CD4-positive, alpha-beta memory T cell (primary cell): ENCODE measurements around the gene MAD1L1. TPM values are rescaled to one million over a fixed set of nuclear protein-coding genes. Genes with fewer than 3 reads are reported as not detected.

ENCODE experiments used
- CTCF ChIA-PET: fragments of 350-600 bp; sonication (Branson Sonifier 250); formaldehyde crosslinking; loops from one replicate; lab custom pipeline; 2021; ENCODE audit warnings: inconsistent platforms; ENCODE audit not compliant: partially characterized antibody; lab: Charles Lee
- POLR2A ChIA-PET: fragments of 350-600 bp; sonication (Branson Sonifier 250); formaldehyde crosslinking; loops from one replicate; lab custom pipeline; 2021; ENCODE audit not compliant: partially characterized antibody; lab: Charles Lee
- DNase-seq, 5 donors: peaks; one replicate each; pipeline versions ENCODE4 v3.0.0 to v3.0.0-alpha.2; 2020 to 2022; ENCODE audit warnings: mixed read lengths in 1 of 5
- H3K27ac ChIP-seq: one replicate; pipeline ENCODE4 v1.7.0; 2013; ENCODE audit warnings: low read depth, low read length
- H3K27me3 ChIP-seq: 2 replicates; pipeline ENCODE4 v1.7.0; 2013; ENCODE audit warnings: mild to moderate bottlenecking, low read length, moderate library complexity; ENCODE audit not compliant: insufficient read depth
- H3K36me3 ChIP-seq: 2 replicates; pipeline ENCODE4 v1.7.0; 2013; ENCODE audit warnings: mild to moderate bottlenecking, low read length, moderate library complexity; ENCODE audit not compliant: insufficient read depth
- H3K4me1 ChIP-seq: 2 replicates; pipeline ENCODE4 v1.7.0; 2013; ENCODE audit warnings: mild to moderate bottlenecking, low read length, moderate library complexity; ENCODE audit not compliant: insufficient read depth
- H3K4me3 ChIP-seq, 2 donors: one replicate each; pipeline ENCODE4 v1.7.0; 2013; ENCODE audit warnings: low read length in 2 of 2, mild to moderate bottlenecking in 1 of 2
- H3K9me3 ChIP-seq, 2 donors: one replicate each; pipeline ENCODE4 v1.7.0; 2013; ENCODE audit warnings: low read length in 2 of 2, control low read depth in 1 of 2; ENCODE audit not compliant: control insufficient read depth in 1 of 2
- H3K27ac Mint-ChIP-seq, 7 donors: one replicate each; pipeline ENCODE4 v1.8.0; 2020 to 2021; ENCODE audit warnings: mixed read lengths in 7 of 7, mild to moderate bottlenecking in 6 of 7, inconsistent platforms in 3 of 7, moderate library complexity in 3 of 7
- H3K27me3 Mint-ChIP-seq, 2 donors: one replicate each; pipeline ENCODE4 v1.8.0; 2020 to 2021; ENCODE audit warnings: mixed read lengths in 2 of 2
- H3K36me3 Mint-ChIP-seq, 2 donors: one replicate each; pipeline ENCODE4 v1.8.0; 2020 to 2021; ENCODE audit warnings: mixed read lengths in 2 of 2, inconsistent platforms in 1 of 2, mild to moderate bottlenecking in 1 of 2
- H3K4me1 Mint-ChIP-seq, 4 donors: one replicate each; pipeline ENCODE4 v1.8.0; 2020 to 2021; ENCODE audit warnings: mixed read lengths in 4 of 4, mild to moderate bottlenecking in 1 of 4
- H3K4me3 Mint-ChIP-seq, 8 donors: one replicate each; pipeline ENCODE4 v1.8.0; 2020 to 2021; ENCODE audit warnings: mixed read lengths in 8 of 8, mild to moderate bottlenecking in 7 of 8, moderate library complexity in 6 of 8, inconsistent platforms in 3 of 8
- H3K9me3 Mint-ChIP-seq, 8 donors: one replicate each; pipeline ENCODE4 v1.8.0; 2020 to 2021; ENCODE audit warnings: mixed read lengths in 8 of 8, mild to moderate bottlenecking in 5 of 8, inconsistent platforms in 3 of 8, moderate library complexity in 1 of 8
- intact Hi-C: fragments of 100-400 bp; cut with micrococcal nuclease; formaldehyde crosslinking; loops from one replicate; pipeline ENCODE4 v1.15.1; 2023
- polyA plus RNA-seq, 2 donors: library from polyadenylated mRNA; unstranded; fragments of 300-500 nt; fragmentation: Illumina TruSeq; gene quantifications; one replicate each; pipeline ENCODE4 v1.2.3, GENCODE V29; 2021
- total RNA-seq, 2 experiments: library from RNA; stranded (reverse); gene quantifications; one replicate each; pipeline ENCODE4 v1.2.3, GENCODE V29; 2021

Gene MAD1L1
- total and polyA plus RNA-seq, 4 experiments from 2014 or later = 89.9 to 132 (median 110) TPM

DNA sequence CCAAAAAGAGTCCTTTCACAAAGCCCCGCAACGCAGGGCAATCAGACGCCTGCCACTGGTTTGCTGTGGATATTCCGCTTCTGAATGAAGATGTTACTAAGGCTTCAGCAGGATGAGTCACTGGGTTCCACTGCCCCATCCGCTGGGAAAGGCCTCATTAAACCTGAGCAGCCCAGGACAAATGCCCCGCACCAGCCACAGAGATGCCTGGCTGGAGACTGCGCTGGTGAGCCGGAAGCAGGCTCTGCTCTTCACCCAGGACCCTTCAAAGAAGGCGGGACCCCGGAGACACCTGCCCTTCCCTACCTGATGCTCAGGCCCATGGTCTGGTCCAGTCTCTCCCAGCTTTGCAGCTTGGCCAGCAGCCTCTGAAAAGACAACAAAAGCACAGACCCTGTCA, 19.8 kb downstream of the MAD1L1 start:
- H3K27me3 Mint-ChIP-seq = no peaks in the 10 kb centered on the region
- H3K27ac ChIP-seq = no peak overlapping the region
- H3K9me3 ChIP-seq = no peaks in the 10 kb centered on the region
- no peaks in the 10 kb centered on the region for H3K9me3 Mint-ChIP-seq
- no peak for DNase-seq
- CTCF ChIA-PET = no interaction called here
- peaks cover 34% of the 10 kb centered on the region for H3K36me3 ChIP-seq
- H3K27me3 ChIP-seq = no peaks in the 10 kb centered on the region
- peaks cover 5 to 19% (median 11%) of the 10 kb centered on the region in 4 donors for H3K4me1 Mint-ChIP-seq
- H3K4me3 ChIP-seq = no peak overlapping the region
- intact Hi-C loops = no loop called here
- no peak overlapping the region for H3K4me3 Mint-ChIP-seq
- no peaks in the 10 kb centered on the region for H3K4me1 ChIP-seq
- peaks cover 46 to 63% of the 10 kb centered on the region in 2 donors for H3K36me3 Mint-ChIP-seq
- no peak overlapping the region for H3K27ac Mint-ChIP-seq
- POLR2A ChIA-PET = no interaction called here

DNA sequence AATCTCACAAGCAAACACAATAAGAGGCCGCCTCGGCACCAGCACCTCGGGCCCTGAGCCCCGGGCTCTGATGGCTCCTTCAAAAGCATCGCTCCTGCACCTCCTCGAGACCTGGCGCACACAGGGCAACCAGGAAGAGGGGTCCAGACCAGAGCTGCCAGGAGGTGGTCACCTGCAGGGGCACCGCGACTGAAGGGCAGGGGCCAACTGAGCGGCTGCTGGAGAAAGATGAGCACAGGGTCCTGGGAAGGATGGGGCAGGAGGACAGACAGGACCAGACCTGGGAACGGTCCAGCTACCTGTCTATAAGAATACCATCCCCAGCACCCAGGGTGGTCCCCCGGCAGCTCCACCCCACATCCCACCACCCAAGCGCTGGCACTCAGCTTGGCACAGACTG, 20.8 kb downstream of the MAD1L1 start:
- H3K27ac Mint-ChIP-seq = no peak overlapping the region
- H3K4me3 Mint-ChIP-seq = no peak overlapping the region
- CTCF ChIA-PET = no interaction called here
- peaks cover 28% of the 10 kb centered on the region for H3K36me3 ChIP-seq
- no peak overlapping the region for H3K27ac ChIP-seq
- peaks cover 46 to 62% of the 10 kb centered on the region in 2 donors for H3K36me3 Mint-ChIP-seq
- no peaks in the 10 kb centered on the region for H3K27me3 ChIP-seq
- no peaks in the 10 kb centered on the region for H3K9me3 ChIP-seq
- no peaks in the 10 kb centered on the region for H3K27me3 Mint-ChIP-seq
- no peaks in the 10 kb centered on the region for H3K9me3 Mint-ChIP-seq
- intact Hi-C loops = no loop called here
- H3K4me1 Mint-ChIP-seq = peaks cover 5 to 19% (median 11%) of the 10 kb centered on the region in 4 donors
- no peaks in the 10 kb centered on the region for H3K4me1 ChIP-seq
- no peak overlapping the region for H3K4me3 ChIP-seq
- POLR2A ChIA-PET = no interaction called here
- DNase-seq = no peak

DNA sequence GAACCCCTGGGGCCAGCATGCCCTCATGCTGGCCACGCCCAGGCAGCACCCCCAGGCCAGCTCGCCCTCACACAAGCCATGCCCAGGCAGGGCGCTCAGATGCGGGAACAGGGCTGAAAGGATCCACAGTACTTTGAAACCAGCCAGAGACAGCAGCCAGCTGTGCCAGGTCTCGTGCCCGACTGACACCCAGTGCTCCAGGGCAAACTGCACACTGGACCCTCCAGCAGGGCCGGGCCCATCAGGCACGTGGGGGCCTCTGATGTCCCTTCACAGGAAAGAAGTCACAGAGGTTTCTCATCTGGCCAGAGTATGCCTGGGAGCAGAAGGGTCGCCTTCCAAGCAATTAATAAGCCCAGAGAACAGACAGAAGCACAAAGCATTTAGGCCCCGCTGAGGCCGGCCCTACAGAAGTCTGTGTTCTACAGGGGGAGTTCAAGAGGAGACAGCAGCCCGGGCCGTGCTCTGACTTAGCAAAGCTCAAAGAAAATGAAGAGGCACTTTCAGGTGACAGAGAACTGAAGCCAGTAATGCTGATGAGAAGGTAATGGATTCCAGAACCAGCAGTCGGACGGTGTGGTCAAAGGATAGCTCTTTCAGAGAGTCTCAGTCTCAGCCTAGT, 21.4 kb downstream of the MAD1L1 start:
- no peaks in the 10 kb centered on the region for H3K27me3 Mint-ChIP-seq
- H3K9me3 Mint-ChIP-seq = no peaks in the 10 kb centered on the region
- Histone ChIP-seq H3K9me3 (no peaks in the 10 kb centered on the region), H3K36me3 (peaks cover 28% of the 10 kb centered on the region), H3K27me3 (no peaks in the 10 kb centered on the region), H3K4me1 (no peaks in the 10 kb centered on the region), H3K4me3 (no peak overlapping the region), H3K27ac (no peak overlapping the region)
- no peak overlapping the region for H3K27ac Mint-ChIP-seq
- no peak for DNase-seq
- H3K36me3 Mint-ChIP-seq = peaks cover 44 to 59% of the 10 kb centered on the region in 2 donors
- POLR2A ChIA-PET = no interaction called here
- no peak overlapping the region for H3K4me3 Mint-ChIP-seq
- H3K4me1 Mint-ChIP-seq = peaks cover 5 to 19% (median 11%) of the 10 kb centered on the region in 4 donors
- intact Hi-C loops = no loop called here
- CTCF ChIA-PET = no interaction called here

DNA sequence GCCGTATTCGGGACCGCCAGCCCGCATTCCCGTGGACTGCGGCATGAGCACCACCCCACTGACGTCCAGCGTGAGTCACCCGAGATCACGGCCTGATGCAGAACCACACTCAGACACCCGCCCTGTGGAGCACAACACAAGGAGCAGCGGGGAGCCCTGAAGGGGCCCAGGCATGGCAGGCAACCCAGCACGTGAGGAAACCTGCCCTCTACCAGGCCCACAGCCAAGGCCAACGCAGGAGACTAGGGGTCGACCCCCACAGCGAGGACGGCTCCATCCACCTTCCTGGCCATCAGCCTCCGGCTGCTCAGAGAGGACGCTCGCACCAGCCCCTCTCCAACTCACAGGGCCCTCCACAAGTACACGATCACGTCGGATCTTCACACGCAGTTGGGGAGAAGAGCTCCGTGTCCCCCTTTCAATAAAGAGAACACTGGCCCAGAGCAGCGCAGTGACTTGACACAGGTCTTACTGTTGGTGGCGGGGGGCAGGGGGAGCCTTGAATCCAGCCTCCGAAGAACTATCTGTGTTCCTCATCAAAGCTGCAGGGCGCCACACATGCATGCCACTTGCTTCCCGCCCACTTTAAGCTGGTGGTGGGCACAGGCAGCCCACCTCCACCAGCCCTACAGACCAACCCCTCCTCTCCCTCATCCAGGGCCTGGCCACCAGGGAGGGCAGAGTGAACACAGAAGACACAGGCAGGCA, 22.0 kb downstream of the MAD1L1 start:
- Mint-ChIP-seq H3K27me3 (no peaks in the 10 kb centered on the region), H3K4me3 (no peak overlapping the region), H3K36me3 (peaks cover 38 to 53% of the 10 kb centered on the region in 2 donors), H3K27ac (peak overlapping the region in 1 of 7 donors; percentile 41), H3K4me1 (peaks cover 5 to 17% (median 9%) of the 10 kb centered on the region in 4 donors), H3K9me3 (no peaks in the 10 kb centered on the region)
- Histone ChIP-seq H3K27me3 (no peaks in the 10 kb centered on the region), H3K27ac (no peak overlapping the region), H3K9me3 (no peaks in the 10 kb centered on the region), H3K4me1 (no peaks in the 10 kb centered on the region), H3K4me3 (no peak overlapping the region), H3K36me3 (peaks cover 22% of the 10 kb centered on the region)
- POLR2A ChIA-PET = no interaction called here
- DNase-seq = no peak
- CTCF ChIA-PET = no interaction called here
- intact Hi-C loops = no loop called here

DNA sequence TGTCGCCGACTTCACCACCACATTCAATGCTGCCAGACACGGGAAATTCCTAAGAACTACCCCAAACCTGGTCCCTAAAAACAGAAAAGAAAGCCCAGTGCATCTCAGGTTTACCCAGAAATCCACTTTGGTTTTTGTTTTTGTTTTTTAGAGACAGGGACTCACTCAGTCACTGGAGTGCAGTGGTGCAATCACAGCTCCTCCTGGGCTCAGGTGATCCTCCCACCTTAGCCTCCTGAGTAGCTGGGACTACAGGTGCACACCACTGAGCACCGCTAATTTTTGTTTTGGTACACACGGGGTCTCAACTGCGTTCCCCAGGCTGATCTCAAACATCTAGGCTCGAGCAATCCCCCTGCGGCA, 22.8 kb downstream of the MAD1L1 start:
- Histone ChIP-seq H3K36me3 (peaks cover 18% of the 10 kb centered on the region), H3K9me3 (no peaks in the 10 kb centered on the region), H3K27ac (no peak overlapping the region), H3K4me1 (no peaks in the 10 kb centered on the region), H3K27me3 (no peaks in the 10 kb centered on the region), H3K4me3 (no peak overlapping the region)
- H3K9me3 Mint-ChIP-seq = no peaks in the 10 kb centered on the region
- ChIA-PET CTCF (no interaction called here), POLR2A (no interaction called here)
- H3K4me1 Mint-ChIP-seq = peaks cover 5 to 12% (median 7%) of the 10 kb centered on the region in 4 donors
- no peak overlapping the region for H3K4me3 Mint-ChIP-seq
- peaks cover 38 to 46% of the 10 kb centered on the region in 2 donors for H3K36me3 Mint-ChIP-seq
- DNase-seq = no peak
- no peak overlapping the region for H3K27ac Mint-ChIP-seq
- no peaks in the 10 kb centered on the region for H3K27me3 Mint-ChIP-seq
- intact Hi-C loops = no loop called here

DNA sequence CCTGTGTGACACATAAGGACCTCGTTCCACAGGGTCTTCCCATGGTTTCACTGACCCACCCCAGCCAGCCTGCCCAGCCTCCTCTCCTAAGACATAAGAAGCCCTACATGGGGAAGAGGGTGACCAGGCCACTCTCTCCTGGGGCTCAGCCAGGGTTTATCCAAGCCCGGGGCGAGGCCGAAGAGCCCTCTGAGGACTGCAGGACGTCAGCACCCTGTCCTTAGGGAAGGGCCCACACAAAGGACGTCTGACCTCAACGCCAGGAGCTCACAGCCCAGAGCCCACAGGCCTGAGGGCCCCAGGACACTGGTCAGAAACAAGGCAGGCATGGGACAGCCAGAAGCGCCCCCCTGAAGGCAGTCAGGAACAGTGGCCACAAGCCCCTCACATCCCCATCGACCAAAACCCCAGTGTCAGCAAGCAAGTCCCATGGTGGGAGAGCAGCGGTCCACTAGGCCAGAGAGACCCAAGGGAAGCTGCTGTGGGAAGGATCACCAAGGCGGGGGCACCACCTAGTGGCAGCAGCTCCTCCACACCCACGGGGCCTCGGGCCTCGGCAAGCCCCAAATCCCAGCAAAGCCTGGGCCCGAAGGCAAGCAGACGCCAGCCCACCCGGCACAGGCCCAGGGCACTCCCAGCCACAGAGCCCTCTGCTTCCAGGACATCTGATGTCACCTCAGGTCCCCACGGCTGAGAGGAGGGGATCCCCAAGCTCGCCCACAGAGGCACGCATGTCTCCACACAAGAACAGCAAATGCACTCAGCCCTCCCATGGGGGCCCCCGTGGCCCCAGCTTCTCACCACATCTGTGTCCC, 23.4 kb downstream of the MAD1L1 start:
- H3K4me1 Mint-ChIP-seq = peaks cover 3 to 7% (median 5%) of the 10 kb centered on the region in 4 donors
- Histone ChIP-seq H3K9me3 (no peaks in the 10 kb centered on the region), H3K27ac (no peak overlapping the region), H3K27me3 (no peaks in the 10 kb centered on the region), H3K4me3 (no peak overlapping the region), H3K4me1 (no peaks in the 10 kb centered on the region), H3K36me3 (peaks cover 18% of the 10 kb centered on the region)
- H3K36me3 Mint-ChIP-seq = peaks cover 38 to 42% of the 10 kb centered on the region in 2 donors
- no peak overlapping the region for H3K4me3 Mint-ChIP-seq
- no peaks in the 10 kb centered on the region for H3K9me3 Mint-ChIP-seq
- no peaks in the 10 kb centered on the region for H3K27me3 Mint-ChIP-seq
- H3K27ac Mint-ChIP-seq = peak overlapping the region in 1 of 7 donors; percentile 42
- peak in 4 of 5 donors; percentile 24 to 38 (median 32) for DNase-seq
- POLR2A ChIA-PET = no interaction called here
- intact Hi-C loops = no loop called here
- CTCF ChIA-PET = no interaction called here

DNA sequence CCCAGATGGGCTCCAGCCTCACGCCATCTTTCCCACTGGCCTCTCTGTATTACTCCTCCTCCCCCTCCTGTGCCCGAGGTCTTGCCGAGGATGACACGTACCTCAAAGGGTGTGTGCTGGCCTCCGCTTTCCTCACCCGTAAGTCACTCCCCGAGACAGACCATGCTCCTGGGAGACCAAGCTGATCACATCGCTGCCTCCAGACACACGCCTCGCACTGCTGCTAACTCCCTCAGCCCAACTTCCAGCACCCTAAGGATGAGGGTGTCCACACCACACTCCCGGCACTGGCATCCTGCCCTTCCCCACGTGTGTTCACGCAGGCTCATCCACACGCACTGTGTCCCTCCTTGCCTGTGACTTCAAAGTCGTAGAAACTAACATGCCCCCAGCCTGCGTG, 24.0 kb downstream of the MAD1L1 start:
- POLR2A ChIA-PET = no interaction called here
- H3K36me3 ChIP-seq = peaks cover 18% of the 10 kb centered on the region
- H3K27me3 ChIP-seq = no peaks in the 10 kb centered on the region
- DNase-seq = no peak
- H3K4me3 ChIP-seq = no peak overlapping the region
- no peaks in the 10 kb centered on the region for H3K9me3 ChIP-seq
- H3K27ac ChIP-seq = no peak overlapping the region
- Mint-ChIP-seq H3K27me3 (no peaks in the 10 kb centered on the region), H3K4me1 (peaks cover 0 to 3% (median under 1%) of the 10 kb centered on the region in 4 donors), H3K36me3 (peaks cover 34 to 37% of the 10 kb centered on the region in 2 donors), H3K9me3 (no peaks in the 10 kb centered on the region), H3K27ac (peak overlapping the region in 2 of 7 donors; percentile 6 to 42), H3K4me3 (no peak overlapping the region)
- no peaks in the 10 kb centered on the region for H3K4me1 ChIP-seq
- CTCF ChIA-PET = interaction anchor here (1.6 kb wide), 1 partner anchor 139 kb away, joined by 3 read pairs; no protein-coding TSS in a partner anchor
- intact Hi-C loops = no loop called here
